ENCODE measurements around the gene SYNJ2.
"Not testable (repeated sequence)": the region's sequence is repeated elsewhere in the genome, so short reads cannot be mapped to it uniquely, and the experiment has no call there.

SYNJ2 gene

GRCh38 chr6:157981395-157982101, at the start of gene SYNJ2:
Gene SYNJ2 (plus strand): TSS chr6:157981863. CDS start chr6:157981962, 99 bp downstream.
- DNase-seq, result peak; percentile 84

DNA sequence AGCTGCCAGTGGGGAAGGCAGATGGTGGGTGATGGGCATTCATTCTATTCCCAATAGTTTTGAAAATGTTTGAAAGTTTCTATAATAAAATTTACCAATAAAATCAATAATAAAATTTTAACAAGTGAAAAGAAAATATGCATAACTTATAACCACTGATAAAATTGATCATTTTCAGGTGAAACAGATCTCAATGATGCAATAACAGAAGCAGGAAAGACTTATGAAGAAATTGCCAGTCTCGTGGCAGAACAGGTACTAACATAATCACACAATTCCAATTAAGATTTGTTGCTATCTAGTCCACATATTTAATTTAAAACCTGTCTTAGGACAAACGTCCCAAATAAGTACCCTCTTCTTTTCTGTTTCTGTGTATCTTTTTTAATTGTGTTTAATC, 45.9 kb upstream of the SYNJ2 start:
- DNase-seq, result no peak

- no peak for DNase-seq
Measured at GRCh38 chr6:157937318-157937717, 44.3 kb upstream of the SYNJ2 start.

GRCh38 chr6:157937916-157938315, 43.7 kb upstream of the SYNJ2 start:
- DNase-seq, result no peak

GRCh38 chr6:157940375-157941036, 41.2 kb upstream of the SYNJ2 start:
- DNase-seq, result peak; percentile 75

GRCh38 chr6:157941101-157941863, 40.4 kb upstream of the SYNJ2 start:
- DNase-seq, result peak; percentile 64

- no peak for DNase-seq
Measured at GRCh38 chr6:157942351-157942750, 39.3 kb upstream of the SYNJ2 start.

GRCh38 chr6:157943249-157943963, 38.3 kb upstream of the SYNJ2 start:
- DNase-seq, result no peak

DNA sequence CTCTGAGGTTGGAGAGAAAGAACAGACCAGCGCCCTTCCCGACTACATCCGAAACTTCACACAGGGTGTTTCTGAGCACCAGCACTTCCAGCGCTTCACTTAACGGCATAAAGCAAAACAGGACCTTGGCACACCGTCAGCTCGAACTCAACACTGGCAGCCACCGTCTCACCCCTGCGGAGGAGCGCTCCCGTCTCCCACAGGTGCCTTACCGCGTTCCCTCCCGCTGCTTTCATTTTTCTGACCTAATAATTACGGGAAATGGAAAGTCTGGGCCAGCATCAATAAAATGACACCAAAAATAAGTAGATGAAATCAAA, 37.7 kb upstream of the SYNJ2 start:
- no peak for DNase-seq

- no peak for DNase-seq
Measured at GRCh38 chr6:157944983-157945931, 36.4 kb upstream of the SYNJ2 start.

- DNase-seq, result no peak
Measured at GRCh38 chr6:157946053-157946617, 35.5 kb upstream of the SYNJ2 start.

DNA sequence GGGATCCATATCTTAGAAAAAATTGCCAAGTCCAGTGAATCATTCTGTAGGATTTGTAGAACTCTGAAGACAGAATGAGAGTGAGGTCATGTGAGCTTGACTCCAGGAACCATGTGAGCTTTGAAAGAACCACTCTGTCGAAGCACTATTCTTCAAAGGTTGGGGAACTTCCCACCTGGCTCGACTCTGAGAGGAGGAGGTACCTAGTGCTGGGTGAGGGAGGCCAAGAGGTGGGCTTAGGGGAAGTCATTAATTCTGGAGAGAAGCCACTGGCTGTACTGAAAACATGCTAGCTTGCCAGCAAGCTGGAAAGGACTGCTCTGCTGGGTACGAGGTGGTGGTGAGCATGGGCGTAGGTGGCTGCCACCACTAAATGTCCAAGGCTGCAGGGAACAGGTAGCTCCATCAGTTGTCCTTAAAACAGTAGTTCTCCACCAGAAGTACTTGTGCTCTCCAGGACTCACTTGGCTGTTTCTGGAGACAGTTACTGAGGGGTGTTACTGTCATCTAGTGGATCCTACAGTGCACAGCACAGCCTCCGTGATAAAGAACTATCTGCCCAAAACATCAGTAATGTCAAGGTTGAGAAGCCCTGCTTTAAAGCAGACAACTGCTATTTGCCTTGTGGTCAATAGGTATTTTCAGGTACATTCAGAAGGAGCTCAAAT, 34.7 kb upstream of the SYNJ2 start:
- DNase-seq, result peak; percentile 40

- DNase-seq, result not testable (repeated sequence)
Measured at GRCh38 chr6:157950899-157951298, 30.8 kb upstream of the SYNJ2 start.

DNA sequence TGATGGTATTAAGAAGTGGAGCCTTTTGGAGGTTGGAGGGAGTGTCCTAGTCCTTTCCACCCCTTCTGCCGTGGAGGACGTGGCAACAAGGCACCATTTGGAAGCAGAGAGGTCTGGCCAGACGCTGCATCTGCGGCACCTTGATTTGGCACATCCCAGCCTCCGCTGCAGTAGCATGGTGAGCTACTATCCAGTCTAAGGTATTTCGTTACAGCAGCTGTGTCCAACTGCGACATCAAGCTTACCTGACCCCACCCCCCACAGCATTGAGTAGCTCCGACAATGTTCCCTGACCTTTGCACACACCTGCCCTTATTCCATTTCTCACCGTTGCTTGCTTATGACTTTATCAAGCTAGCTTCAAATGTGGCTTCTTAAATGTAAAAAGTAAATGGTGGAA, 29.8 kb upstream of the SYNJ2 start:
- DNase-seq, result no peak

- DNase-seq, result no peak
Measured at GRCh38 chr6:157952861-157953351, 28.8 kb upstream of the SYNJ2 start.

DNA sequence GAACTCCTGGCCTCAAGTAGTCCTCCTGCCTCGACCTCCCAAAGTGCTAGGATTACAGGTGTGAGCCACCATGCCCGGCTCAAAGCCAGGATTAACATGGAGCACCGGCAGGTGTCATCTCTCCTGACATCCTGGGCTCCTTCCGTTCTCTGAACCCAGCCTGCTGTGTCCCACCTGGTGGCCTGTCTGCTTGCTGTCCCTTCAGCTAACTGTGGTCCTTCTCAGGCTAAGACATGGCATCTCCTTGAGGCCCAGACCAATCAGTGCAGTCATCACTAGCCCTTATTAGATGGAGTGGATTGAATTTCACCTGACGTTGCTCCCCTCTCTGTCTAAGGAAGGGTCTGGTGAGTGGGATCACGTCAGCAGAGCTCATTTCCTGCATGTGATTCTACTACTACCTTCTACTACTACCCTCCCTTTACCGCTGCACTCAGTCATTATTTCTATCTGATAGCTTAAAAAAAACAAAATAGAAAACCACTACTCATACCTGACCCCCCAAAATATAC, 28.0 kb upstream of the SYNJ2 start:
- no peak for DNase-seq

DNA sequence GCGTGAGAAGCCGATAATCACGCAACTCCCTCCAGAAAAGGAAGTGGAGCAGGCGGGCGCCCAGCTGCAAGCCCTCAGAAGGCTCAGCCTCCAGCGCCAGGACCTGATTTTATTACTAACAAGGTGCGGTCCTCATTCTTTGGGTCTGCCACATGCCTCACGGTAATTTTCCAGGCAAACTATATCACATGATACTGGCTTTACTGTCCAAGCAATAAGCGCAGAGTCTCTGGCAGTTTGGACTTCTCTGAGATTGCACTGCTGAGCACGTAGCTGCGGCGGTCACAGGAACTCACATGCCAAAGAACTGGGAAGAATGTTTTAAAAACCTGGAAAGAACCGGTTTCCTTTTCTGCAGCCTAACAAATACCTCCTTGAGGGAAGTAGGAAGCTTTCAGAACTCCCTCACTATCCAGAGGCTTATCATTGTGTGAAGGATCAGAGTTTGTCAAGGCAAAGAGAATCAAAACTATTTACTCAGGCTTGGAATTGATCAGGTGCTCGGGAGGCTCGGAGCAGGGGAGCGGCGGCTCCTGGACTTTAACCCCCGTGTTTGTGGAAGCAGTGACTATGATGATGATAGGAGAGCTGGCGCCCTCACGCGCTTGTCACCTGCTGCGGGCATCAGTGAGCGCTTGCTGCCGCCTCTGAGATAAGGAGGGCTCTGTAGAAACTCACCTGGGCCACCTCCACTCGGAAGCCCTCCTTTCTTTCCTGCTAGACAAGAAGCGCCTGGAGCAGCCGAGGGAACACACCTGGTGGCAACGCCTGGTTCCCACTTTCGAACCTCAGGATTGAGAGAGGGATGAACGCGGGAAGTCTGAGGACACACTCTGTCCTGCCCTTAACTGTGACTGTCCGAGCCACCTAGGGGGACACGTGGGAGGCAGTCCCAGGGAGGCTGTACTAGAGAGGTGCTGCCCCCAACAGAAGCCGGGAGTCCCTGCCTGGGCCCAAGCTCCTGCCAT, 27.2 kb upstream of the SYNJ2 start:
- peak; percentile 30 for DNase-seq

GRCh38 chr6:157955675-157956074, 26.0 kb upstream of the SYNJ2 start:
- DNase-seq, result no peak

GRCh38 chr6:157956171-157956730, 25.4 kb upstream of the SYNJ2 start:
- no peak for DNase-seq
